ENCODE measurements around the gene ANK3.

GRCh38 chr10:60395711-60396110 lies 6.0 kb upstream of the ANK3 start:
- TF ChIP-seq POLR2A (IDR thresholded peaks at IDR 0.05), result no peak
- no peak for TF ChIP-seq CTCF (IDR thresholded peaks at IDR 0.05 in 4 of 5, conservative IDR thresholded peaks at IDR 0.05 in 1 of 5)
